ENCODE measurements around the gene BOK. TPM values are rescaled to one million over a fixed set of nuclear protein-coding genes. Genes with fewer than 3 reads are reported as not detected.
A peak's percentile ranks its signal among the peaks of the same experiment; 100 is the strongest.

BOK gene
- total and polyA plus RNA-seq, 7 experiments from 2014 or later, result 0.11 to 1.3 TPM; not detected in 5

- intact Hi-C loops (cut with micrococcal nuclease), result no loop called here
Measured at GRCh38 chr2:241538838-241539615, 19.5 kb upstream of the BOK start.

GRCh38 chr2:241539616-241540374, 18.8 kb upstream of the BOK start:
- no peaks in the 10 kb centered on the region for H3K36me3 ChIP-seq (ENCODE audit: control insufficient read depth in 2 of 3, insufficient read depth in 3 of 3, low read length in 3 of 3)
- Mint-ChIP-seq H3K4me1 (peaks cover 0 to 8% (median 4%) of the 10 kb centered on the region in 7 donors), H3K4me3 (no peak overlapping the region), H3K27me3 (peaks cover 11 to 29% (median 19%) of the 10 kb centered on the region in 5 donors), H3K9me3 (no peaks in the 10 kb centered on the region), H3K27ac (no peak overlapping the region), H3K36me3 (no peaks in the 10 kb centered on the region)
- no peak overlapping the region for H3K27ac ChIP-seq (ENCODE audit: low read depth, low read length)
- POLR2A ChIA-PET, result interaction anchor here (0.6 kb wide), 1 partner anchor 8 kb away, joined by 3 read pairs; no protein-coding TSS in a partner anchor
- ATAC-seq (no peak), DNase-seq (no peak)
- H3K27me3 ChIP-seq (ENCODE audit: control insufficient read depth in 2 of 2, insufficient read depth in 2 of 2, low read length in 2 of 2), result peaks cover 0 to under 1% of the 10 kb centered on the region in 2 donors
- no peaks in the 10 kb centered on the region for H3K9me3 ChIP-seq (ENCODE audit: control insufficient read depth in 2 of 3, low read length in 3 of 3)
- intact Hi-C loops (cut with micrococcal nuclease), result loop anchor here in 1 of 2 donors (2.0 kb wide), 1 partner anchor 707 kb away; no protein-coding TSS in a partner anchor
- H3K4me3 ChIP-seq (ENCODE audit: low read length), result no peak overlapping the region
- no peaks in the 10 kb centered on the region for H3K4me1 ChIP-seq (ENCODE audit: control insufficient read depth in 2 of 2, insufficient read depth in 2 of 2, low read length in 2 of 2)
- CTCF ChIA-PET, result no interaction called here

More at GRCh38 chr2:241538838-241539615, 19.5 kb upstream of the BOK start:
- no peak for ATAC-seq
- H3K9me3 Mint-ChIP-seq, result no peaks in the 10 kb centered on the region
- H3K4me1 ChIP-seq (ENCODE audit: control insufficient read depth in 2 of 2, insufficient read depth in 2 of 2, low read length in 2 of 2), result no peaks in the 10 kb centered on the region
- peak overlapping the region in 2 of 10 donors; percentile 6 to 32 for H3K4me3 Mint-ChIP-seq
- no peak overlapping the region for H3K27ac Mint-ChIP-seq
- no peaks in the 10 kb centered on the region for H3K36me3 ChIP-seq (ENCODE audit: control insufficient read depth in 2 of 3, insufficient read depth in 3 of 3, low read length in 3 of 3)
- ChIA-PET CTCF (no interaction called here), POLR2A (interaction anchor here (0.6 kb wide), 1 partner anchor 9 kb away, joined by 3 read pairs; no protein-coding TSS in a partner anchor)
- no peak for DNase-seq
- H3K4me3 ChIP-seq (ENCODE audit: low read length), result no peak overlapping the region
- no peaks in the 10 kb centered on the region for H3K36me3 Mint-ChIP-seq
- no peaks in the 10 kb centered on the region for H3K27me3 ChIP-seq (ENCODE audit: control insufficient read depth in 2 of 2, insufficient read depth in 2 of 2, low read length in 2 of 2)
- peaks cover 0 to 8% (median 4%) of the 10 kb centered on the region in 7 donors for H3K4me1 Mint-ChIP-seq
- H3K27me3 Mint-ChIP-seq, result peaks cover 11 to 28% (median 21%) of the 10 kb centered on the region in 5 donors
- no peak overlapping the region for H3K27ac ChIP-seq (ENCODE audit: low read depth, low read length)
- H3K9me3 ChIP-seq (ENCODE audit: control insufficient read depth in 2 of 3, low read length in 3 of 3), result no peaks in the 10 kb centered on the region

GRCh38 chr2:241540401-241540770, 18.2 kb upstream of the BOK start:
- ATAC-seq (no peak), DNase-seq (no peak)
- H3K27ac ChIP-seq (ENCODE audit: low read depth, low read length), result no peak overlapping the region
- POLR2A ChIA-PET, result no interaction called here
- Mint-ChIP-seq H3K36me3 (no peaks in the 10 kb centered on the region), H3K4me1 (peaks cover 0 to 8% (median 4%) of the 10 kb centered on the region in 7 donors), H3K9me3 (no peaks in the 10 kb centered on the region), H3K27ac (no peak overlapping the region), H3K4me3 (peak overlapping the region; percentile 53 to 84 (median 62)), H3K27me3 (peaks cover 11 to 29% (median 19%) of the 10 kb centered on the region in 5 donors)
- H3K4me3 ChIP-seq (ENCODE audit: low read length), result no peak overlapping the region
- CTCF ChIA-PET, result no interaction called here
- peaks cover 0 to 3% of the 10 kb centered on the region in 2 donors for H3K27me3 ChIP-seq (ENCODE audit: control insufficient read depth in 2 of 2, insufficient read depth in 2 of 2, low read length in 2 of 2)
- H3K4me1 ChIP-seq (ENCODE audit: control insufficient read depth in 2 of 2, insufficient read depth in 2 of 2, low read length in 2 of 2), result no peaks in the 10 kb centered on the region
- no peaks in the 10 kb centered on the region for H3K9me3 ChIP-seq (ENCODE audit: control insufficient read depth in 2 of 3, low read length in 3 of 3)
- H3K36me3 ChIP-seq (ENCODE audit: control insufficient read depth in 2 of 3, insufficient read depth in 3 of 3, low read length in 3 of 3), result no peaks in the 10 kb centered on the region
- intact Hi-C loops (cut with micrococcal nuclease), result loop anchor here in 1 of 2 donors (2.0 kb wide), 1 partner anchor 708 kb away; no protein-coding TSS in a partner anchor

GRCh38 chr2:241540771-241541561, 17.6 kb upstream of the BOK start:
- no peaks in the 10 kb centered on the region for H3K9me3 ChIP-seq (ENCODE audit: control insufficient read depth in 2 of 3, low read length in 3 of 3)
- H3K27ac ChIP-seq (ENCODE audit: low read depth, low read length), result no peak overlapping the region
- no peaks in the 10 kb centered on the region for H3K4me1 ChIP-seq (ENCODE audit: control insufficient read depth in 2 of 2, insufficient read depth in 2 of 2, low read length in 2 of 2)
- H3K9me3 Mint-ChIP-seq, result no peaks in the 10 kb centered on the region
- peaks cover 0 to 8% (median 4%) of the 10 kb centered on the region in 7 donors for H3K4me1 Mint-ChIP-seq
- peaks cover 0 to 3% of the 10 kb centered on the region in 2 donors for H3K27me3 ChIP-seq (ENCODE audit: control insufficient read depth in 2 of 2, insufficient read depth in 2 of 2, low read length in 2 of 2)
- H3K36me3 Mint-ChIP-seq, result no peaks in the 10 kb centered on the region
- H3K4me3 ChIP-seq (ENCODE audit: low read length), result no peak overlapping the region
- H3K4me3 Mint-ChIP-seq, result peak overlapping the region; percentile 53 to 84 (median 62)
- CTCF ChIA-PET, result no interaction called here
- intact Hi-C loops (cut with micrococcal nuclease), result loop anchor here in 1 of 2 donors (1.0 to 2.0 kb wide), 3 partner anchors 33 to 708 kb away; partner anchors contain the start of gene STK25
- DNase-seq (peak; percentile 37 to 82 (median 49)), ATAC-seq (peak; percentile 92)
- H3K27ac Mint-ChIP-seq, result no peak overlapping the region
- POLR2A ChIA-PET, result no interaction called here
- H3K27me3 Mint-ChIP-seq, result peaks cover 11 to 29% (median 19%) of the 10 kb centered on the region in 5 donors
- no peaks in the 10 kb centered on the region for H3K36me3 ChIP-seq (ENCODE audit: control insufficient read depth in 2 of 3, insufficient read depth in 3 of 3, low read length in 3 of 3)

GRCh38 chr2:241541564-241542277, 16.8 kb upstream of the BOK start:
- ChIA-PET POLR2A (no interaction called here), CTCF (interaction anchor here (0.6 kb wide), 1 partner anchor 20 kb away, joined by 4 read pairs; no protein-coding TSS in a partner anchor)
- no peaks in the 10 kb centered on the region for H3K9me3 Mint-ChIP-seq
- ATAC-seq (no peak), DNase-seq (no peak)
- peaks cover 0 to 8% (median 4%) of the 10 kb centered on the region in 7 donors for H3K4me1 Mint-ChIP-seq
- H3K4me3 Mint-ChIP-seq, result peak overlapping the region in 2 of 10 donors; percentile 16 to 17
- no peaks in the 10 kb centered on the region for H3K9me3 ChIP-seq (ENCODE audit: control insufficient read depth in 2 of 3, low read length in 3 of 3)
- H3K27me3 ChIP-seq (ENCODE audit: control insufficient read depth in 2 of 2, insufficient read depth in 2 of 2, low read length in 2 of 2), result peaks cover 0 to 3% of the 10 kb centered on the region in 2 donors
- intact Hi-C loops (cut with micrococcal nuclease), result loop anchor here in 1 of 2 donors (1.0 to 2.0 kb wide), 3 partner anchors 33 to 709 kb away; partner anchors contain the start of gene STK25
- no peak overlapping the region for H3K27ac Mint-ChIP-seq
- peaks cover 9 to 29% (median 17%) of the 10 kb centered on the region in 5 donors for H3K27me3 Mint-ChIP-seq
- H3K36me3 ChIP-seq (ENCODE audit: control insufficient read depth in 2 of 3, insufficient read depth in 3 of 3, low read length in 3 of 3), result no peaks in the 10 kb centered on the region
- H3K4me1 ChIP-seq (ENCODE audit: control insufficient read depth in 2 of 2, insufficient read depth in 2 of 2, low read length in 2 of 2), result no peaks in the 10 kb centered on the region
- H3K4me3 ChIP-seq (ENCODE audit: low read length), result no peak overlapping the region
- no peak overlapping the region for H3K27ac ChIP-seq (ENCODE audit: low read depth, low read length)
- H3K36me3 Mint-ChIP-seq, result no peaks in the 10 kb centered on the region

All from naive thymus-derived CD4-positive, alpha-beta T cell (primary cell).